Neural crest cell (in vitro differentiated cells): ENCODE results near the gene TOP2A. TPM values are rescaled to one million over a fixed set of nuclear protein-coding genes. Genes with fewer than 3 reads are reported as not detected.

ENCODE experiments used
- DNase-seq: peaks from one replicate; pipeline ENCODE4 v3.0.0; 2021; ENCODE audit warnings: low read depth, mixed read lengths, low spot score
- H3K27ac Mint-ChIP-seq: one replicate; pipeline ENCODE4 v1.8.0; 2021; ENCODE audit warnings: mild to moderate bottlenecking, mixed read lengths; ENCODE audit not compliant: unreplicated experiment
- H3K27me3 Mint-ChIP-seq: 2 replicates; pipeline ENCODE4 v1.8.0; 2021; ENCODE audit warnings: low read depth, mild to moderate bottlenecking, mixed read lengths
- H3K36me3 Mint-ChIP-seq: 2 replicates; pipeline ENCODE4 v1.8.0; 2021; ENCODE audit warnings: low read depth, mild to moderate bottlenecking, mixed read lengths
- H3K4me1 Mint-ChIP-seq: 2 replicates; pipeline ENCODE4 v1.8.0; 2021; ENCODE audit warnings: mixed read lengths
- H3K4me3 Mint-ChIP-seq: one replicate; pipeline ENCODE4 v1.8.0; 2021; ENCODE audit warnings: mild to moderate bottlenecking, mixed read lengths
- H3K9me3 Mint-ChIP-seq: 2 replicates; pipeline ENCODE4 v1.8.0; 2021; ENCODE audit warnings: mixed read lengths
- CTCF ChIP-seq: fragments of 200-600 bp; sonication (generic); conservative IDR thresholded peaks from 2 replicates; pipeline ENCODE4 v1.5.0; 2021; ENCODE audit warnings: antibody characterized with exemption, mild to moderate bottlenecking
- total RNA-seq: library from RNA; stranded (reverse); gene quantifications from 2 replicates; pipeline ENCODE4 v1.2.1, GENCODE V29; 2021

Gene TOP2A
- total RNA-seq, 1 donor from 2014 or later: 295 TPM

DNA sequence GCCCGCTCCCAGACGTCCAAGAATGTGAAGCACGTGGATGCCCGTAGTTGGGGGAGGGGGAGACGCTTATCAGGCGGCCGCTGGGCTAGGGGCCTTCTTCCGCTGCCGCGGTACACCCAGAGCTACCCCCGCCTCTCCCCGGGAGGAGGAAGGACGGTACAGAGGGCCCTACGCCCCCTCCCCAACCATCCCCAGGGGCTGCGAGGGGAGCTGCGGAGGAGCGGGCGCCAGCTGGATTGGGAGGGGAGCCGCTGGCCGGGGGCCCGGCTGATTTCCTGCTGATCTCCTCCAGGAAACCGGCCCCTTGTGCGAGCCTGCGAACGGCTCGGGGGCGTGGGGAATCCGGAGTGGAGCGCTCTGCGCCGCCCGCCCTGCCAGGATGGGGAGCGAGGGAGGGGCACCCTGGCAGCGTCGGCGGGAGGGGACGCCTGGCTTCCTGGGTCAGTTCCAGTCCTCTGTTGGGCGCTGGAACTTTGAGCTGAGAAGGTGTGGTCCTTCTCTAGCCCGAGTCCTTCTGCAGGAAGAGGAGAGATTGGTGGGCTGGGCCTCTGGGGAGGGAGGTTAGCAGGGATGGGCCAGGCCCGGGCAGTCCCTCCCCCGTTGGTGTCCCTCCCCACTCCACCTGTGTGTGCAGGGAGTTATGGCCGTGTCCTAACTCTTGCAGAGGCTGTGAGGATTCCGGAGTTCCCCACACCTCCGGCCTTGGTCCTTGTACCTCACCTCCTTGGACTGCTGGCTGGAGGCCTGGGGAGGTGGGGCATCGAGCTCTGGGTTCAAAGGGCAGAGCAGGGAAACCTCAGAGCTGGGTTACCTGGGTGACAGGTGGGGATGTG lies 72.3 kb downstream of the TOP2A start:
- Mint-ChIP-seq H3K36me3 (no peaks in the 10 kb centered on the region), H3K27ac (no peak overlapping the region), H3K4me3 (peak overlapping the region; percentile 92), H3K27me3 (peaks cover 19% of the 10 kb centered on the region), H3K9me3 (no peaks in the 10 kb centered on the region), H3K4me1 (peaks cover 80% of the 10 kb centered on the region)
- no peak for TF ChIP-seq CTCF
- no peak for DNase-seq

GRCh38 chr17:40344421-40345160 lies 73.1 kb downstream of the TOP2A start:
- no peaks in the 10 kb centered on the region for H3K36me3 Mint-ChIP-seq
- peaks cover 80% of the 10 kb centered on the region for H3K4me1 Mint-ChIP-seq

DNA sequence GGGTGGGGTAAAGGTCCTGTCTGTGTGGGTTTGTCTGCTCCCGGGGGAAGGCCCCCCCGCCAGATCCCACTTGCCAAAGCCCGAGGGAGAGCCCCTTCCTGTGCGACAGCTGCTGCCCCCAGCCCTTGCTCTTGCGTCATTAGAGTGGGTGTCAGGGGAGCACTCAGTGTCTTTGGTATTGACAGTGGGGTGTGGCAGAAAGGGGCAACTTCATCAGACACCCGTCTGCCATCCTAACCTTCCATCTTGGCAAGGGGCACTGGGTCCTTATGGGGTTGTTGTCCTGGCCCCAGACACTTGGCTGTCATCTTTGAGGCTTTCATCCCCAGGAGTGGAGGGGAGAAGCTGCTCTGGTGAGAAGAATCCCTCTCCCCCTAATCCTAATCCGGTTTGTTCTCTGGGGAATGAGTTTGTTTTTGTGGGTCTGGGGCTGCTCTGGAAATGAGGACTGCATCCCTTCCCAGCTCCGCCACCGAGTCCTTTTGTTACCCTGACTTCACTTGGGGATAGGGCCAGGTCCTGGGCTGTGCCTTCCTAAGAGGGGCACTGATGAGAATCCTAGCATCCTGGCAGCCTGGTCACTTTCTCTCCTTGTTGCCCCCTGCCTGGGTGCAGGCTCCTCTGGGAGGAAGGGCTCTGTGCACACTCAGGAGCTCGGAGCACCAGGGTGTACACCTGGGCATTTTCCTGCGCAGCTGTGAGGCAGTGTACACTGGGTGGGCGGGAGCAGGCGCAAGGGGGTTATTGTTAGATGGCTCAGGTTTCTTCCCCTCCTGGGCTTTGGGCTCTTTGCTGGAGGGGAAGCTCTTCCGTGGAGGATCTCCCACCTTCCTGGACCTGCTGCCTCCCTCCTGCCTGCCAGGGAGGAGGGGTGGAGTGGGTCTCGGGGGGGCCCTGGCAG lies 74.2 kb downstream of the TOP2A start:
- H3K4me1 Mint-ChIP-seq: peaks cover 78% of the 10 kb centered on the region

More at GRCh38 chr17:40344421-40345160, 73.1 kb downstream of the TOP2A start:
- DNase-seq: no peak
- no peak overlapping the region for H3K27ac Mint-ChIP-seq
- no peaks in the 10 kb centered on the region for H3K9me3 Mint-ChIP-seq
- H3K27me3 Mint-ChIP-seq: peaks cover 19% of the 10 kb centered on the region
- TF ChIP-seq CTCF: no peak
- H3K4me3 Mint-ChIP-seq: peak overlapping the region; percentile 92

DNA sequence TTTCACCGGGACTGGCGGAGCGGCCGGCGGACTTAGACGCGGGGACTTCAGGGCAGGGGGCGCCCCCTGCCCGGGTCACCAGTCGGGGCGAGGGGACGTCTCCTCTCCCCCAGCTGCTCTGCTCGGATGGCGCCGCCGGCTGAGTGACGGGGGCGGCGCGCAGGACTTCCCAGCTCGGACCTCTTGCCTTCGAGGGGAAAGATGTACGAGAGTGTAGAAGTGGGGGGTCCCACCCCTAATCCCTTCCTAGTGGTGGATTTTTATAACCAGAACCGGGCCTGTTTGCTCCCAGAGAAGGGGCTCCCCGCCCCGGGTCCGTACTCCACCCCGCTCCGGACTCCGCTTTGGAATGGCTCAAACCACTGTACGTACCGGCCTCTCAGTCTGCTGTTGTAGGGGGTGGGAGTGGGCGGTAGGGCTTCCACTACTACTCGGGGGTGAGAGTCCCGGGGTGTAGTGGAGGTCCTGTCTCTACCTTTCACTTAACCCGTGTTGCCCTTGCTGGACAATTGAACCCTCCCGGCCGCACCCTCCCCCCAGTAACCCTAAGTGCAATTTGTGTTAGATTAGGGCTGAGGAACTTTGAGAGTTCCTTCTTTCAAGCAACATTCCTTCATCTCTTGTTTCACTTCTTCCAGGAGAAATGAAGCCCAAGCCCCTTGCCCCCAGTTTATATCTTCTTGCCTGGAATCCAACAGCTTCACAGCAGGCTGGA lies 75.0 kb downstream of the TOP2A start:
- no peaks in the 10 kb centered on the region for H3K9me3 Mint-ChIP-seq
- H3K27me3 Mint-ChIP-seq: peaks cover 19% of the 10 kb centered on the region

More for the DNA sequence above, 74.2 kb downstream of the TOP2A start:
- Mint-ChIP-seq H3K36me3 (no peaks in the 10 kb centered on the region), H3K9me3 (no peaks in the 10 kb centered on the region), H3K27ac (no peak overlapping the region), H3K27me3 (peaks cover 19% of the 10 kb centered on the region), H3K4me3 (peak overlapping the region; percentile 92)
- TF ChIP-seq CTCF: no peak
- DNase-seq: no peak

More for the DNA sequence above, 75.0 kb downstream of the TOP2A start:
- Mint-ChIP-seq H3K27ac (peak overlapping the region; percentile 14), H3K4me1 (peaks cover 69% of the 10 kb centered on the region), H3K36me3 (no peaks in the 10 kb centered on the region), H3K4me3 (peak overlapping the region; percentile 92)
- no peak for TF ChIP-seq CTCF
- DNase-seq: no peak
